C4-2B (cell line): ENCODE data around the gene ACVR1.

ENCODE experiments used
- H3K27ac ChIP-seq: fragments of 450-650 bp; 2 replicates; pipeline ENCODE4 v1.5.1; 2017
- CTCF ChIP-seq: fragments of 450-650 bp; conservative IDR thresholded peaks from 2 replicates; pipeline ENCODE4 v1.5.1; 2017; ENCODE audit warnings: mild to moderate bottlenecking
- ZFX ChIP-seq: fragments of 450-650 bp; IDR thresholded peaks from 2 replicates; pipeline ENCODE4 v1.6.1; 2017

ACVR1 gene

DNA sequence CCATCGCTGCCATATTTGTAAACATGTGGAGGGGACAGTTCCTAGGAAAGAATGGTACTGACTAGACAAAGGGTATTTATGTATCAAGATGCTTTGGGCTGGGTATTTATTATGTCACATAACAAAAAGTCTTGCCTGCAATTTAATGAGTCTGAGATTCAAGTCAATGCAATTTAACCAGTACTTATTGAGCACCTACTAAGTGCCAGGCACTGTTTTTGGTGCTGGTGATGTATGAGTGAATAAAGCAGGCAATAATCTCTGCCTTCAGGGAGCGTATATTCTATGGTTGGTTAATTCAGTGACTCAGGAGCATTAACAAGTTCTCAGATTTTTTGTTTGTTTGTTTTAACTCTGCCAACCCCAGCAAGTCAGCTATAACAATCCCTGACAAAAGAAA lies 24.6 kb upstream of the ACVR1 start:
- H3K27ac ChIP-seq: no peak overlapping the region
- TF ChIP-seq ZFX (no peak), CTCF (no peak)

DNA sequence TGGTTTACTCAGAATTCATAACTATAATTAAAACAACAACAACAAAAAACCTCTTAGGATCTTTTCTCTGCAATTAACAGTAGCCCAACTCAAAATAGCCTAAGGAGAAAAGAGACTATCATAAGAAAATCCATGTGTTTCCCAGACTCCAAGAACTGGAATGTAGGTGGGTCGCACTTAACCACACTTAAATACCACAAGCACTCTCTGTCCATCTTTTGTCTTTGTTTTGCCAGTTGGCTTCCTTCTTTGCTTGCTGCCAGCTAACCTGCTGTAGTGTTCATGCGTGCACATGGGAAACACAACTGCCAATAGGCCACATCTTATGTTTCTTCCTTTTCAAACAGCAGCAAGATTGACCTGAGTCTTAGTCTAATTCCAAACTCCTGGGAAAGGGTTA lies 24.1 kb upstream of the ACVR1 start:
- TF ChIP-seq CTCF (no peak), ZFX (no peak)
- H3K27ac ChIP-seq: no peak overlapping the region

GRCh38 chr2:157899125-157899839 lies 23.2 kb upstream of the ACVR1 start:
- H3K27ac ChIP-seq: no peak overlapping the region
- TF ChIP-seq ZFX: no peak
- TF ChIP-seq CTCF: no peak

DNA sequence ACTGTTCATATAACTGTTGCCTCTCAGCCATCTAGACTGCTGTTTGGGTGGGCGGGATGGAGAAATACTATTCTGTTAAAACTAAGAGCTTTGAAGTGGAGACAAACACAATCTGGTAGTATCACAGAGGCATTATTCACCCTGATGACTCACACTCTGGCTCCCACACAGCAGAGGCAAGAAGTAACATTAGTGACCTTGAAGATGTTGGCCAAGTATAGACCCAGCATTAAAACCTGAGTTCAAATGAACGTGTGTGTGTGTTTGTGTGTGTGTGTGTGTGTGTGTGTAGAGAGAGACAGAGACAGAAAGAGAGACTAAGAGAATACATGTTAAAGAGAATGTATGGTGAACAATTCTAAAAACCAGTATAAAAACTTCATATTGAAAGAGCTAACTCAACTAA lies 22.5 kb upstream of the ACVR1 start:
- H3K27ac ChIP-seq: no peak overlapping the region

DNA sequence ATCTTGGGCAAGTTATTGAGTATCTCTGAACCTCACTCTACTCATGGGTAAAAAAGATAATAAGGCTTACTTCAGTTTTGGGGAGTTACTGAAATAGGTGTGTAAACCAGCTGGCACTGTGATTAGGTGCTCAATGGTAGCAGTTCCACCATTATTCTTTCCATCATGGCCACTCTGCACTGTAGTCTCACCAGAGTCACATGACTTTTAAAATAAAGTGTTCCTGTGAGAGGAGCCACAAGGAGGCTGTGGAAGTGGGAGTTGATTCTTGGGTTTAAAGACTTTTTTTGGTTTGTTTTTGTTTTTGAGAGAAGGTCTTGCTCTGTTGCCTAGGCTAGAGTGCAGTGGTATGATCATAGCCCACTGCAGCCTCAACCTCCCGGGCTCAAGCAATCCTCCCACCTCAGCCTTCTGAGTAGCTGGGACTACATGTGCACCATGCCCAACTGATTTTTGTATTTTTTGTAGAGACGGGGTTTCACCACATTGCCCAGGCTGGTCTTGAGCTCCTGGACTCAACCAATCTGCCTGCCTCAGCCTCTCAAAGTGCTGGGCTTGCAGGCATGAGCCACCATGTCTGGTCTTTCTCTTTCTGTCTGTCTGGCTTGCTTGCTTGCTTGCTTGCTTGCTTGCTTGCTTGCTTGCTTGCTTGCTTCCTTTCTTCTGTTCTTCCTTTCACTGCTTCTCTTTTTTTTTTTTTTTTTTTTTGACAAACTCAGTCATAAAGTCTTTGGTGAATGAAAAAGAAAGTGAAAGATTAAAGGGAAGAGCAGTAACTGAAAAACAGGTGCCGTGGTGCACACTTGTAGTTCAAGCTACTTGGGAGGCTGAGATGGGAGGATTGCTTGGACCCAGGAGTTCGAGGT lies 21.2 kb upstream of the ACVR1 start:
- TF ChIP-seq ZFX (no peak), CTCF (no peak)
- H3K27ac ChIP-seq: no peak overlapping the region

More for the DNA sequence above, 22.5 kb upstream of the ACVR1 start:
- no peak for TF ChIP-seq ZFX
- TF ChIP-seq CTCF: no peak

DNA sequence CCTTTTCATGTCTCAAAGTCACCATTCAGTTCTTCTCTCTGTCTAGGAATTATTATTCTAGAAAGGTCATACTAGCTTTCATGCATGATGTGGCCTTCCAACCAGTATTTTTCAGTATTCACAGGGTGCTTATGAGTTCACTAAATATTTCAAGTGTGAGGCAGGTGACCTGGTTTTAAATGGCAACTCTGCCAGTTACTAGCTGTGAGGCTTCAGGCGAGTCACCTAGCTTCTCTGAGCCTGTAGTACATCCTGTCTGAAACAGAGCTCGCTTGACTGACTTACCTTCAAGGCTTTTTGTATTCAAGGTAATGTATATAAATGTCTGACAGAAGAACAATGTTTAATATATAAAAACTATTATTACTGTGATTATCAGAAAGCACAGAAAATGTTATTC lies 19.4 kb upstream of the ACVR1 start:
- no peak overlapping the region for H3K27ac ChIP-seq
- no peak for TF ChIP-seq ZFX
- TF ChIP-seq CTCF: no peak
